ENCODE data around the gene NPHP1.
"Not testable (repeated sequence)": the region's sequence is repeated elsewhere in the genome, so short reads cannot be mapped to it uniquely, and the experiment has no call there.

The NPHP1 gene

GRCh38 chr2:110126086-110126773 is 78.6 kb downstream of the NPHP1 start:
- DNase-seq, result no peak

- DNase-seq, result no peak
These were observed 79.7 kb downstream of the NPHP1 start for GRCh38 chr2:110124939-110125691.

- DNase-seq, result no peak
These were observed 80.6 kb downstream of the NPHP1 start for GRCh38 chr2:110124038-110124825.

GRCh38 chr2:110121592-110121991 is 83.2 kb downstream of the NPHP1 start:
- DNase-seq, result no peak

- no peak for DNase-seq
These were observed 83.8 kb downstream of the NPHP1 start for GRCh38 chr2:110121052-110121334.

GRCh38 chr2:110120171-110121051 is 84.4 kb downstream of the NPHP1 start:
- no peak for DNase-seq

GRCh38 chr2:110116033-110116710 is 88.6 kb downstream of the NPHP1 start:
- DNase-seq, result no peak

GRCh38 chr2:110115291-110116032 is 89.4 kb downstream of the NPHP1 start, which contains the start of gene MALL:
MALL (minus strand) TSS chr2:110115822; CDS start chr2:110115792, 30 bp downstream.
- DNase-seq, result no peak

- DNase-seq, result no peak
These were observed 90.0 kb downstream of the NPHP1 start for GRCh38 chr2:110114831-110115255.

- DNase-seq, result no peak
These were observed 90.7 kb downstream of the NPHP1 start for GRCh38 chr2:110113961-110114591.

- DNase-seq, result not testable (repeated sequence)
These were observed 96.5 kb downstream of the NPHP1 start for GRCh38 chr2:110108291-110108690.

- no peak for DNase-seq
These were observed 97.4 kb downstream of the NPHP1 start for GRCh38 chr2:110107092-110108079.

- no peak for DNase-seq
These were observed 98.2 kb downstream of the NPHP1 start for GRCh38 chr2:110106642-110107041.

GRCh38 chr2:110105608-110106467 is 99.0 kb downstream of the NPHP1 start:
- DNase-seq, result no peak

- DNase-seq, result no peak
These were observed 99.6 kb downstream of the NPHP1 start for GRCh38 chr2:110105183-110105582.

GRCh38 chr2:110104025-110104771 is 100.6 kb downstream of the NPHP1 start:
- no peak for DNase-seq

- no peak for DNase-seq
These were observed 101.5 kb downstream of the NPHP1 start for GRCh38 chr2:110103061-110103961.

All from activated CD8-positive, alpha-beta memory T cell treated with anti-CD3 and anti-CD28 coated beads, Interleukin-2, amount 50 U/mL, for 48 hours (primary cell).